Measurements from ENCODE around the gene LRRC30.
"Not testable (repeated sequence)": the region's sequence is repeated elsewhere in the genome, so short reads cannot be mapped to it uniquely, and the experiment has no call there.

LRRC30 gene

DNA sequence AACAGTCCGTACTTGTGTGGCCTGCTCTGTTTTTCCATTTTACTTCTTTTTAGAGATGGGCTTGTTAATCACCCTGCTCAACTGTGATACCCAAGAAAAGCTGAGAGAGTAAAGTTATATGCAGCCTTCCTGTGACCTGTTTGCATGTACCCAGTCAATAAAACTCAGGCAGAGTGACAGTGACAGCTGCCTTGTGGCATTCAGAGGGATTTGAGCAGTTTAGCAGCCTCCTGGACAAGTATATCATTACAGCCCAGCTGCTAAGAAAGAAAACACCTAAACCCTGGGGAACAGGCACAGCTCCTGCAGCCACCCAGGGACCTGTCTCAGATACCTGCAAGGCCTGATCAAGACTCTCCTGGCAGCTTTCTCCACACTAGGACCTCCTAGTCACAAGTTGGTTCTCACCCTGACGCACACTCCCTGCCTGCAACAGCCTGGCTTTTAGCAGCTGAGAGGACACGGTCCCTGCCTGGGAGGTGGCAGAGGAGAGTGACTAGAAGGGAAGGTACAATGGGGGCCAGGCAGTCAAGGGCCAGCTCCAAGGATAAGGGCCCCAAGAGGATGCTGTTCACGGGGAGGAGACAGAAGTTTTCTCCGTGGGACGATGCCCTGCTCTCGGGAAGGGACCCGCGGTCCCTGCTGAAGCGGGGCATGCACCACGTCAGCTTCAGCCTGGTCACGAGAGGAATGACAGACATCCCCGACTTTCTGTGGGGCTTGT lies at the start of gene LRRC30:
Gene LRRC30 (plus strand): TSS at position 464 of the 724 bp plus-strand sequence. CDS start 50 bp downstream, at position 514.
- no peak for DNase-seq (ENCODE audit: low spot score)

- DNase-seq (ENCODE audit: low spot score) = no peak
Measured at GRCh38 chr18:7185701-7186100, 45.2 kb upstream of the LRRC30 start.

- DNase-seq (ENCODE audit: low spot score) = no peak
Measured at GRCh38 chr18:7190547-7191156, 40.2 kb upstream of the LRRC30 start.

GRCh38 chr18:7191736-7192135 lies 39.2 kb upstream of the LRRC30 start:
- no peak for DNase-seq (ENCODE audit: low spot score)

GRCh38 chr18:7195266-7195665 lies 35.6 kb upstream of the LRRC30 start:
- DNase-seq (ENCODE audit: low spot score) = no peak

DNA sequence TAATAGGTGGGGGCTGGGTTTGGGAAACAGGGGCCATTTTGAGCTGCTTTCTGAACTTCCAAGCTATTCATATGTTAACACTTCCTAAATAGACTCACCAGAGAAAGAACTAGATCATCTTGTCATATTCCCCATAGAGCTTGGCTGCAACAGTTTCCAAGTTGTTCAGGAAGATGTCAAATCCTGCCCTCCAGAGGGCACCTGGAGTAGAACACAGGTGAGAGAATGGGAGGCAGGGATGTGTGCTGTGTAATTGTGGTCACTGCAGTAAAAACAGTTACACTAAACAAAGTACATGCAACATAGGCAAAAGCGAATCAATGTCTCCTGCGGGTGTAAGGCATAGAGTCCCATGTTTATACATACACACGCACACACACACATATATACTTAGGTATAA lies 34.5 kb upstream of the LRRC30 start:
- no peak for DNase-seq (ENCODE audit: low spot score)

- no peak for DNase-seq (ENCODE audit: low spot score)
Measured at GRCh38 chr18:7197854-7198253, 33.0 kb upstream of the LRRC30 start.

GRCh38 chr18:7198326-7198725 lies 32.6 kb upstream of the LRRC30 start:
- DNase-seq (ENCODE audit: low spot score) = no peak

GRCh38 chr18:7201096-7201495 lies 29.8 kb upstream of the LRRC30 start:
- DNase-seq (ENCODE audit: low spot score) = no peak

DNA sequence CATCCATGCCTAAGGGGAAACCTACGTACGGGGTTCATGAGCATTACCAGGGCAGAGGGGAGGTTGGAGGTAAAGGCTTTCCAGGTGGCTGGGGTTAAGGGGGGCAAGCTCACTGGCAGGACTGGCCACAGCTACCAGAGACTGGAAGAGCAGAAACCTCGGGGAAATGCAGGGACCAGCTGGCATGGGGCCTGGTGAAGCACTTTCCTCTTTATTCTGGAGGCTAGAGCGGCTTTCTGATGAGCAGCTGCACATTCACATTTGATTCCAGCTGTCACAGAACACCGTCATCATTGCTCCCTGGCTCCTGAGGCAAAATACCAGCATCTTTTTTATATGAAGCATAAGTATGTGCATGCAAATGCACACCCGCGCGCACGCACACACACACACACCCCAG lies 28.7 kb upstream of the LRRC30 start:
- no peak for DNase-seq (ENCODE audit: low spot score)

- not testable (repeated sequence) for DNase-seq (ENCODE audit: low spot score)
Measured at GRCh38 chr18:7203601-7204000, 27.3 kb upstream of the LRRC30 start.

- DNase-seq (ENCODE audit: low spot score) = no peak
Measured at GRCh38 chr18:7205346-7205745, 25.5 kb upstream of the LRRC30 start.

GRCh38 chr18:7206217-7206616 lies 24.7 kb upstream of the LRRC30 start:
- no peak for DNase-seq (ENCODE audit: low spot score)

DNA sequence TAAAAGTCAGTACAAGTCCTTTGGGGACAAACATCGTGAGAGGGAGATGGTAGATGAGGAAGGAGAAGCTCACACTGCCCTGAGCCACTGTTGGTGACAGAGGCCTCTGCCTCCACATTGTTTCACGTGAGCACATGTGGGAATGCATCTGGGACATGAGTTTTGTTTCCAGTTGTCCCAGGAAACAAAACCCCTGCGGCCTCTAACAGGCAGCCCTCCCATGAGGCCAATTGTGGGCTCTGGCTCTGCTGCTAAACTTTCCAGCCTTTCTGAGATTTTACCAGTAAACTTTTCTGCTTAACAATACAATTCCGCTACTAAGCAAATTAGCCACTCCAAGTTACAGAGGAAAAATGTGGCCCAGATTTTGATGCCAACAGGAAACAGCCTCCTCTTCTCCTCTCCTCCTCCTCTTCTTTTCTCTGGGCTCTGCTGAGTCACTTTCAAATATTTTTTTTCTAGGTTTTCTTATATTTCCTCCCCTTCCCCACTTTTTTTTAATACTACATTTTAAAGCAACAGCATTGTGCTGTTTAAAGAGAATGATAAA lies 23.4 kb upstream of the LRRC30 start:
- DNase-seq (ENCODE audit: low spot score) = no peak

DNA sequence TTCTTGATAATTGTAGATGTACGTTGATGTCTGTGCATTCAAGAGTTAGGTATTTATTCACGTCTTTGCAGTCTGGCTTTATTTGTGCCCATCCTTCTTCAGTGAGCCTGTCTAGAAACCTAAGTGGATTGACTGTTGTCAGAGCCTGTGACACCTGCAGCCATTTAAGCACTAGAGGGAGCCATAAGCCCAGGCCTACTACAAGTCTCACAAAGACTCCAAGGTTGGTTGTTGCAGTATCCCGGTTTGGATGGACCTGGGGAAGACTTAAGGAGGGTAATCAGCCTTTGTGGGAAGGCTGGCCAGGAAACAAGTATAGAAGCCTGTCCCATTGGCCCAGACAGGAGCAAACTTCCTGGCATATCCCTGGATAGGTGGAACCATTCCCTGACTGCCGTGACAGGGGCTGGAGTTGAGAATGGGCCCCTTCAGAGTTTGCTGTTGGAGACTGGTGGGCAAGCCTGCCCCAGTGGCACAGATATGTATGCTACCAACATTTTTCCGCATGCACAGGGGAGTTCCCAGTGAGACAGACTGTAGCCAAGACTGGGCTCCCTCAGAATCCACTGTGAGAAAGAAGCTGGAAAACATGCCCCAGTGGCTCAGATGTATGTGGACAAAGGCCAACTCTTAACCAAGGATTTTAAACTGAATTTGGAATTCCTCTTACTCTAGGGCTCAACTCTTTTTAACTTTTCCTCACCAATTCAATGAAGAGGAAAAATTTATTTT lies 9.3 kb upstream of the LRRC30 start:
- peak; percentile 16 for DNase-seq (ENCODE audit: low spot score)

- DNase-seq (ENCODE audit: low spot score) = no peak
Measured at GRCh38 chr18:7224198-7224597, 6.7 kb upstream of the LRRC30 start.

DNA sequence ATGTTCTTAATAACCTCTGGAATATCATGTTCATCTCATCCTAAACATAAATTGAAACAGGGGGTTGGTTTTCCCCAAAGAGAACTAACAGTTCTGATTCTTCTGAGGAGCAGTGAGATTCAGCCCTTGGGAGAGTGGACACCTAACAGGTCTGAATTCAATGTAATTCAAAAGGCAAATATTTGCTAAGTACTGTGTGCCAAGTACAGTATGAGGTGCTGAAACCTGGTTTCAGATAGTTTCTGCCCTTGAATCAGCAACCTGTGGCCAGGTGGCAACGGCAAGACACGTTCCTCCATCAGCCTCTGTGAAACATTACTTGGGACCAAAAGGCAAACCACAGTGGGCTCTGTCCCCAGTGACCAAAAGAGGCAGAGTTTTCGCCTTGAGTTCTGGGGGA lies 1.3 kb downstream of the LRRC30 start:
- no peak for DNase-seq (ENCODE audit: low spot score)

GRCh38 chr18:7233134-7233810 lies 2.4 kb downstream of the LRRC30 start:
- no peak for DNase-seq (ENCODE audit: low spot score)

GRCh38 chr18:7234091-7234490 lies 3.2 kb downstream of the LRRC30 start:
- no peak for DNase-seq (ENCODE audit: low spot score)

DNA sequence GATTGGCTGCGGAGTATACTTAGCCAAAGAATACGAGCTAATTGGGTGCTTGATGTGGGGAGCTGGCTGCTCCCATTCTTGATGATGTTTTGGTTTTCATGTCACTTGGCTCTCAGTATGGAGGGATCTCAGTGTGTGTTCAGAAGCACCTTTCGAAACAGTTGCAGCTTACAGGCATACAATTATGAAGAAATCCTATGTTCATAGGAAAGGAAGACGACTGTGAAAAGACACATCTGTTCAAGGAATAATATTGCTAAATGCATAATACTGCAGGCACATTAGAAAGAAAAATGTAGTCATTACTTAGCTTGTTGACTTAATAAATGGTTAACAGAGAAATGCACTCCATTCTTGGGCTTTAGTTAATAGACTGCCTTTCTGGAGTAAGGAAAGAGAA lies 4.1 kb downstream of the LRRC30 start:
- DNase-seq (ENCODE audit: low spot score) = no peak

DNA sequence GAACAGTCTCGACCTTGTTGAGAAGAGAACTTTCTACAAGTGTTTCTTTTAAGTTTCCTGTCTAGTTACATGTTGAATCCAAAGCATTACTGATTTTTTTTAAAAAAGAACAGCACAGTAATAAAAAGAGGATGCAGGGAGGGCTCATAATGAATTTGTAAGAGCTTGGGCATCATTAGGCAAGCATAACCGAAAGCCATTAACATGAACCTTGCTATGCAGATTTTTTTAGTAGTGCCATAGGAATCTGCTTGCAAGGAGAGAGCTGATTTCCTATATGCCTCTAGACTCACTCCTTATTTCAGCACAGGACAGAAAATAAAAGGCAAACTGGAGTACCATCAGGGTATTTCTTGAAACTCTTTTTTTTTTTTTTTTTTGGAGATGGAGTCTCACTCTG lies 5.2 kb downstream of the LRRC30 start:
- DNase-seq (ENCODE audit: low spot score) = no peak

GRCh38 chr18:7236933-7237332 lies 6.0 kb downstream of the LRRC30 start:
- no peak for DNase-seq (ENCODE audit: low spot score)

All from activated CD4-positive, alpha-beta T cell treated with anti-CD3 and anti-CD28 coated beads, Interleukin-2, Interleukin-4, amounts not matched to agents 100 ng/mL and 50 ng/mL, durations not matched to agents 16 hours and 8 hours (primary cell).